Measurements from ENCODE around the gene ABCA7.

ABCA7 gene

GRCh38 chr19:1106841-1107660, 67.1 kb downstream of the ABCA7 start:
- no peak overlapping the region for H2AFZ ChIP-seq (ENCODE audit: low read depth)
- no peak for TF ChIP-seq CTCF (conservative IDR thresholded peaks at IDR 0.05; ENCODE audit: low read depth, low read length)
- no peak overlapping the region for H3K9ac ChIP-seq
- H3K27me3 ChIP-seq (ENCODE audit: insufficient read depth, low read depth), result no peaks in the 10 kb centered on the region
- H3K4me2 ChIP-seq, result no peak overlapping the region
- no peaks in the 10 kb centered on the region for H3K36me3 ChIP-seq (ENCODE audit: insufficient read depth)
- H3K79me2 ChIP-seq (ENCODE audit: insufficient read depth, low read depth), result no peaks in the 10 kb centered on the region
- no peak overlapping the region for H3K4me3 ChIP-seq (IDR thresholded peaks at IDR 0.05; ENCODE audit: insufficient read depth, low read depth, low read length)
- no peak overlapping the region for H3K27ac ChIP-seq
- H3K4me1 ChIP-seq (ENCODE audit: low read depth, poor library complexity, severe bottlenecking), result peaks cover 15% of the 10 kb centered on the region
- no peaks in the 10 kb centered on the region for H4K20me1 ChIP-seq (ENCODE audit: insufficient read depth)

- TF ChIP-seq CTCF (conservative IDR thresholded peaks at IDR 0.05; ENCODE audit: low read depth, low read length), result no peak
- Histone ChIP-seq H4K20me1 (ENCODE audit: insufficient read depth) (no peaks in the 10 kb centered on the region), H3K27me3 (ENCODE audit: insufficient read depth, low read depth) (no peaks in the 10 kb centered on the region), H3K4me2 (no peak overlapping the region), H3K36me3 (ENCODE audit: insufficient read depth) (no peaks in the 10 kb centered on the region), H2AFZ (ENCODE audit: low read depth) (no peak overlapping the region), H3K4me1 (ENCODE audit: low read depth, poor library complexity, severe bottlenecking) (peaks cover 7% of the 10 kb centered on the region), H3K79me2 (ENCODE audit: insufficient read depth, low read depth) (no peaks in the 10 kb centered on the region), H3K4me3 (IDR thresholded peaks at IDR 0.05; ENCODE audit: insufficient read depth, low read depth, low read length) (no peak overlapping the region), H3K27ac (no peak overlapping the region), H3K9ac (no peak overlapping the region)
These were observed 67.9 kb downstream of the ABCA7 start for GRCh38 chr19:1107661-1108261.

- no peak for TF ChIP-seq CTCF (conservative IDR thresholded peaks at IDR 0.05; ENCODE audit: low read depth, low read length)
- H3K9ac ChIP-seq, result no peak overlapping the region
- no peak overlapping the region for H3K4me3 ChIP-seq (IDR thresholded peaks at IDR 0.05; ENCODE audit: insufficient read depth, low read depth, low read length)
- H3K79me2 ChIP-seq (ENCODE audit: insufficient read depth, low read depth), result no peaks in the 10 kb centered on the region
- H3K27me3 ChIP-seq (ENCODE audit: insufficient read depth, low read depth), result no peaks in the 10 kb centered on the region
- H2AFZ ChIP-seq (ENCODE audit: low read depth), result no peak overlapping the region
- no peak overlapping the region for H3K4me2 ChIP-seq
- no peaks in the 10 kb centered on the region for H3K36me3 ChIP-seq (ENCODE audit: insufficient read depth)
- H3K4me1 ChIP-seq (ENCODE audit: low read depth, poor library complexity, severe bottlenecking), result peaks cover under 1% of the 10 kb centered on the region
- no peak overlapping the region for H3K27ac ChIP-seq
- H4K20me1 ChIP-seq (ENCODE audit: insufficient read depth), result no peaks in the 10 kb centered on the region
These were observed 68.6 kb downstream of the ABCA7 start for GRCh38 chr19:1108291-1109031.

- Histone ChIP-seq H3K27me3 (ENCODE audit: insufficient read depth, low read depth) (no peaks in the 10 kb centered on the region), H3K9ac (no peak overlapping the region), H3K36me3 (ENCODE audit: insufficient read depth) (no peaks in the 10 kb centered on the region), H3K27ac (no peak overlapping the region), H2AFZ (ENCODE audit: low read depth) (no peak overlapping the region), H3K79me2 (ENCODE audit: insufficient read depth, low read depth) (no peaks in the 10 kb centered on the region), H3K4me1 (ENCODE audit: low read depth, poor library complexity, severe bottlenecking) (no peaks in the 10 kb centered on the region), H4K20me1 (ENCODE audit: insufficient read depth) (no peaks in the 10 kb centered on the region), H3K4me3 (IDR thresholded peaks at IDR 0.05; ENCODE audit: insufficient read depth, low read depth, low read length) (no peak overlapping the region), H3K4me2 (no peak overlapping the region)
- TF ChIP-seq CTCF (conservative IDR thresholded peaks at IDR 0.05; ENCODE audit: low read depth, low read length), result no peak
These were observed 69.2 kb downstream of the ABCA7 start for GRCh38 chr19:1109032-1109551.

Measured in KMS-11 (cell line).